Ascending aorta (tissue), 2 donors: ENCODE results near the gene PEX5L. TPM values are rescaled to one million over a fixed set of nuclear protein-coding genes. Genes with fewer than 3 reads are reported as not detected.

Source experiments
- DNase-seq, 2 donors: peaks; one replicate each; pipeline ENCODE4 v3.0.0-alpha.2; 2019; ENCODE audit warnings: low spot score in 2 of 2
- H3K27ac ChIP-seq, 2 donors: fragments of 200-600 bp; sonication (generic); one replicate each; pipeline ENCODE4 v1.5.1; 2016 to 2017; ENCODE audit warnings: mild to moderate bottlenecking in 1 of 2
- H3K27me3 ChIP-seq: fragments of 200-600 bp; sonication (generic); one replicate; pipeline ENCODE4 v1.5.1; 2017
- H3K36me3 ChIP-seq, 2 donors: fragments of 200-600 bp; sonication (generic); one replicate each; pipeline ENCODE4 v1.5.1; 2016
- H3K4me1 ChIP-seq, 2 donors: fragments of 200-600 bp; sonication (generic); one replicate each; pipeline ENCODE4 v1.5.1; 2016 to 2017; ENCODE audit warnings: mild to moderate bottlenecking in 1 of 2
- H3K4me3 ChIP-seq, 2 donors: fragments of 200-600 bp; sonication (generic); one replicate each; pipeline ENCODE4 v1.5.1; 2016 to 2017; ENCODE audit warnings: mild to moderate bottlenecking in 1 of 2
- H3K9me3 ChIP-seq, 2 donors: fragments of 200-600 bp; sonication (generic); one replicate each; pipeline ENCODE4 v1.5.1; 2016
- intact Hi-C: fragments of 100-400 bp; cut with DNase I; formaldehyde crosslinking; loops from one replicate; pipeline ENCODE4 v1.15.1; 2023
- total RNA-seq: library from RNA; depleted of rRNA; stranded (reverse); fragments of >200 nt; gene quantifications from one replicate; pipeline ENCODE4 v1.1.0, GENCODE V29; 2016
- TF ChIP-seq, protein P1 (sequence below), 3 experiments: fragments of 200-600 bp in 2 of 3; fragments of 450-650 bp in 1 of 3; sonication (generic) in 2 of 3; IDR thresholded peaks; one replicate each; pipeline ENCODE4 v1.5.1; 2016 to 2019; ENCODE audit warnings: antibody characterized with exemption in 3 of 3, mild to moderate bottlenecking in 1 of 3, moderate library complexity in 1 of 3

Gene PEX5L
- total RNA-seq, 1 donor from 2014 or later: 0.11 TPM

DNA sequence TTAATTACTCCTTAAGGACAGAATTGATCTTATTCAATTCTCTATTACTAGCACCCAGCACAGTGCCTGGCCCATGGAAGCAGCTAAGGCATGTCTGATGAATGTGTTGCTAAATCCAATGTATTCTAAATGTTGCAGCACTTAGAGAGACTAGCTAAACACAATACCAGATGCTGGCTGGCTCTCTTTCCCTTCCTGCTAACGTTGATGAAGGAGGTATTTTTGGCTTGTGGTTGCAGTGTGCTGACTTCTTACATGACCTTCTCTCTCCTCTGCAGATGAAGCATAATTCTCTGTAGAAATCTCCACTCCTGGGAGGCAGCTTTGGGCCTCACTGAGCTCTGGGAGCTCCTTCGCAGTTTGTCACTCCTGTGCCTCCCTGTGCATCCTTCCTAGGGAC, 183.6 kb downstream of the PEX5L start:
- TF ChIP-seq, protein P1, sequence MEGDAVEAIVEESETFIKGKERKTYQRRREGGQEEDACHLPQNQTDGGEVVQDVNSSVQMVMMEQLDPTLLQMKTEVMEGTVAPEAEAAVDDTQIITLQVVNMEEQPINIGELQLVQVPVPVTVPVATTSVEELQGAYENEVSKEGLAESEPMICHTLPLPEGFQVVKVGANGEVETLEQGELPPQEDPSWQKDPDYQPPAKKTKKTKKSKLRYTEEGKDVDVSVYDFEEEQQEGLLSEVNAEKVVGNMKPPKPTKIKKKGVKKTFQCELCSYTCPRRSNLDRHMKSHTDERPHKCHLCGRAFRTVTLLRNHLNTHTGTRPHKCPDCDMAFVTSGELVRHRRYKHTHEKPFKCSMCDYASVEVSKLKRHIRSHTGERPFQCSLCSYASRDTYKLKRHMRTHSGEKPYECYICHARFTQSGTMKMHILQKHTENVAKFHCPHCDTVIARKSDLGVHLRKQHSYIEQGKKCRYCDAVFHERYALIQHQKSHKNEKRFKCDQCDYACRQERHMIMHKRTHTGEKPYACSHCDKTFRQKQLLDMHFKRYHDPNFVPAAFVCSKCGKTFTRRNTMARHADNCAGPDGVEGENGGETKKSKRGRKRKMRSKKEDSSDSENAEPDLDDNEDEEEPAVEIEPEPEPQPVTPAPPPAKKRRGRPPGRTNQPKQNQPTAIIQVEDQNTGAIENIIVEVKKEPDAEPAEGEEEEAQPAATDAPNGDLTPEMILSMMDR (IDR thresholded peaks at IDR 0.05): no peak
- H3K27me3 ChIP-seq: no peaks in the 10 kb centered on the region
- intact Hi-C loops: no loop called here

GRCh38 chr3:179852142-179852905, 184.4 kb downstream of the PEX5L start:
- Histone ChIP-seq H3K27ac (no peak overlapping the region), H3K36me3 (no peaks in the 10 kb centered on the region), H3K27me3 (no peaks in the 10 kb centered on the region), H3K4me3 (no peak overlapping the region), H3K4me1 (no peaks in the 10 kb centered on the region), H3K9me3 (no peaks in the 10 kb centered on the region)
- intact Hi-C loops: no loop called here
- TF ChIP-seq, protein P1 (IDR thresholded peaks at IDR 0.05): no peak
- DNase-seq: no peak

More for the DNA sequence above, 183.6 kb downstream of the PEX5L start:
- H3K4me3 ChIP-seq: no peak overlapping the region
- H3K4me1 ChIP-seq: no peaks in the 10 kb centered on the region
- H3K9me3 ChIP-seq: no peaks in the 10 kb centered on the region
- no peaks in the 10 kb centered on the region for H3K36me3 ChIP-seq
- H3K27ac ChIP-seq: no peak overlapping the region
- DNase-seq: no peak

DNA sequence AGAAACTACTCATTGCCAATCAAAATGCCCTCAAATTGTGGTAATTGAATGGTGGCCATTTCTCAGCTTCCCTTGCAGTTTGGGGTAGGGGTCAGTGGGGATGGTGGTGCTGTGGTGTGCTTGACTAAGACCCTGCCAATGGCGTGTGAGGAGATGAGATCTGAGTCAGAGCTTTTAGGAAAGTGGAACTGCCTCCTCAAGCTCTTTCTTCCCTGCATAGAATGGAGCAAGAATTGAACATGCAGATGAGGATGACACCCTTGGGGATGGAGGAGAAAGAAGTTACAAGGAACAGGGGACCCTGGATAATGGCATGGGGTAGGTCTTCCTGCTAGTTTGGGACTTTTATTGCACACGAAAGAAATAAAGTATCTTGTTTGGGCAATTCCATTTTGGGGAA, 188.0 kb downstream of the PEX5L start:
- H3K4me1 ChIP-seq: no peaks in the 10 kb centered on the region
- H3K36me3 ChIP-seq: no peaks in the 10 kb centered on the region
- DNase-seq: no peak
- intact Hi-C loops: no loop called here
- H3K4me3 ChIP-seq: no peak overlapping the region
- TF ChIP-seq, protein P1 (IDR thresholded peaks at IDR 0.05): no peak
- H3K9me3 ChIP-seq: no peaks in the 10 kb centered on the region
- H3K27me3 ChIP-seq: no peaks in the 10 kb centered on the region
- H3K27ac ChIP-seq: no peak overlapping the region

DNA sequence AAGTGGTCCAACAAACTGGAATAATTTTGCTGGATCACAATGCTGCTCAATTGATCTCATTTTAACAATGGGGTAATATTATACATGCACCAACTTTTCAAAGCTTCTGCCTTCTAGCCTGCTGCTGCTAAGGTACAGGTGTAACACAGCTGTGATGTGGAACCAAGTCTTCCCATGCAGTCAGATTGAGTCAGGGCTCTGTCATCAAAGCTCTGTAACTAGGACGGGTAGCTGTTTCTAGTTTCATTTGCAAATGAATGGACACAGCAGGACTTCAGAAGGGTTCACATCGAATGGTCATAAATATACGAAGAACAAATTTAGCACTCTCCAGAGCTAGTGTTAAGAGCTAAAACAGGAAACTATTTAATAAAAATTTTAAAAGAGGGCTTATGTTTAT, 194.7 kb downstream of the PEX5L start:
- TF ChIP-seq, protein P1 (IDR thresholded peaks at IDR 0.05): no peak
- Histone ChIP-seq H3K4me3 (no peak overlapping the region), H3K27me3 (no peaks in the 10 kb centered on the region), H3K27ac (no peak overlapping the region), H3K4me1 (no peaks in the 10 kb centered on the region), H3K36me3 (no peaks in the 10 kb centered on the region), H3K9me3 (no peaks in the 10 kb centered on the region)
- intact Hi-C loops: no loop called here
- no peak for DNase-seq

DNA sequence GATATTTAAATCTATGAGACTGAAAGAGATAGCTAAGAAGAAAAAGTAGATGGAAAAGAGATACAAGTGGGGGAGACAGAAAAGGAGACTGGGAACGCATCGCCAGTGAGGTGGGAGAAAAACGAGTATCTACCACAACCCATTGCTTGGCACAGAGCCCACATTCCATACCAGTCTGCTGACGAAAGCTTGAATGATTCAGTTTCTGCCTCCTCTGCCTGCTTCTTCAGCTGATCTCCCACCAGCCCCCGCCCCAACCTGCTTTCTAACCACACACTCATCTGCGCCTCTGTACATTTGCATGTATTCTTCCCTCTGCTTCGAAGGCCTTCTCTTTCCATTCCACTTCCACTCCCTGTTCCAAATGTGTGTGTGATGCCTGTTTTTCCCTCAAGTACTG, 195.8 kb downstream of the PEX5L start:
- intact Hi-C loops: no loop called here
- no peaks in the 10 kb centered on the region for H3K4me1 ChIP-seq
- H3K36me3 ChIP-seq: no peaks in the 10 kb centered on the region
- no peaks in the 10 kb centered on the region for H3K27me3 ChIP-seq
- H3K4me3 ChIP-seq: no peak overlapping the region
- TF ChIP-seq, protein P1 (IDR thresholded peaks at IDR 0.05): no peak
- DNase-seq: no peak
- no peak overlapping the region for H3K27ac ChIP-seq
- H3K9me3 ChIP-seq: no peaks in the 10 kb centered on the region
